ENCODE results near the gene CTNNA2.

CTNNA2 gene

DNA sequence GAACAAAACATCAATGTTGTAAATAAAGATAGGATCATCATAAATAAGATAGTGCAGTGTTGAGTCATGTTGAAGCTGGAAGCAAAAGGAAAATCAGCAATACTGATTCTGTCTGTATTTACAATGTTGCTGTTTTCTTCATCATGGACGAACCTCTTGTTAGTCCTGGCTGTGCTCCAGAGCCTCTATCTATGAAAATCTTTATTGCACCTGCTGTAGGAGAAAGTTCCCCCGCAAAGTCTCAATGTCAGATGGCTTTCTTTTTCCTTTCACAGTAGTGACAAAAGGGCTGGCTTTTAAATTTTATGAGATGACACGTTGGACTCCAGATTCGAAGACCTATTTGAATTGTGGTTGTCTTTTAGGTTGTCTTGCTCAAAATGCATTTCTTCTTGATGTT is 890.2 kb downstream of the CTNNA2 start:
- DNase-seq (ENCODE audit: low read depth) = no peak

DNA sequence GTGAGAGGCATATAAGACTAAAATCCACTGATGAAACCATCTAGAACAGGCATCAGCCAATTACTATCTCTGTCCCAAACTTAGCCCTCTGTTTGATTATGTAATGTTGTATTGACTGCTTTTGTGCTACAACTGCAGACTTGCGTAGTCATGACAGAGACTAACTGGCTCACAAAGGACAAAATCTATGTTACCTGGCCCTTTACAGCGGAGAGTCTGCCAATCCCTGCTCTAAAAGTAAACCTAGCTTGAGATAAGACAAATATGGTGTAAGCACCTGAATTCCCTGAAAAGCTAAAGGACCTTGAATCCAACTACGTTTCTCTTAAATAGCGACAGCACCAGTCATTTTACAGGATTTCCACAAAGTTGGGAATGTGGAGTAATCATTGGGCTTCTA is 894.5 kb downstream of the CTNNA2 start:
- DNase-seq (ENCODE audit: low read depth) = no peak

DNA sequence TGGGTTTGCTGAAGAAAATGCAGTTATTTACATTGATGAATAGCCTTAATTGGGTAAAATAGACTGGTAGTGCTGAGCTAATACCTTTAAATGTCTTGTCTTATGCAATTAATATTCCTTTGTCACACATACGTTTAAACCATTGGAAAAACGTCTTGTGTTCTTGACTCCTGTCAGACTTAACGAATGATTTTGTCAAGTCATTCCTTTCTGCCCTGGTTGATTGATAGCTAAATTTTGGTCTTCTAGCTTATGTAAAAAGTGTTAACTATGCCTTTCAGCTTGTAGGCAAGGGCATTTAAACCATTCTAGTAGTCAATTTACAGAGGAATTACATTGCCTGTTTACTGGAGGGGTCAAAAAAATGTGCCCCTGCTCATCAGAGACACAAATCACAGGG is 897.5 kb downstream of the CTNNA2 start:
- no peak for DNase-seq (ENCODE audit: low read depth)

DNA sequence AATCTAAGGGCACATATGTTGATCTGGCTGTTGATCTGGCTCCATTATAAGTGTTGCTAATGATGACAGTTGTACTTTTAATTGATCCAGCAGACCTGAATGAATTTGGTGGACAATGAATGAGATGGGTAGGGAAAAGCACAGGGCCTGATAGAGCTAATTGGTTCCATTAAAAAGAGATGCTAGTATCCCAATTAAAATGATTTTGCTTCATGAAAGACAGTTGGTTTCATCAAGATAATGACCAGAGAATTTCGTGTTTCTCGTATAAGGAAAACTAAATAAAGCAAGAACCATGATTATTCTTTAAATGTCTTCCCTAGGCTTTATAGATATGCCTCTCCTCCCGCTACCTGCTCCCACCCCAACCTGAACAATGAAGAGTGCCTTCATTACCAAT is 900.3 kb downstream of the CTNNA2 start:
- DNase-seq (ENCODE audit: low read depth) = no peak

DNA sequence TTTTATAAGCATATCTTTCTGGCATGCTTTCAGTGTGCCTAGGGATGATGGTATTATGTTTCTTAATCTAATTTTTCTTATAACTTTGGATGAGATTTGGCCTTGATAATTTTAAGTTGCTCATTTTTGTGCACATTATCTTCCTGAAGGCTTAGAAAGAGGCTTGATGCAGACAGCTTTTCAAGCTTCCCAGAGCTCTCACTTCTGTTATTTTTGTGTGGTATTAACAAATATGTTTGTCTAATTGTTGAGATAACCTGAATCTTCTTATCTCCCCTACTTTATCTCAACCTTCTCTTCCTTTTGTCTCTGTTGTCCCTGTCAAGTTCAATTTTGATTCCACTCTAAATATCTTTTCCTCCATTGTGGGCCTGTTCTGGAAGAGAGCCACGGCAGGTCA is 904.9 kb downstream of the CTNNA2 start:
- no peak for DNase-seq (ENCODE audit: low read depth)

DNA sequence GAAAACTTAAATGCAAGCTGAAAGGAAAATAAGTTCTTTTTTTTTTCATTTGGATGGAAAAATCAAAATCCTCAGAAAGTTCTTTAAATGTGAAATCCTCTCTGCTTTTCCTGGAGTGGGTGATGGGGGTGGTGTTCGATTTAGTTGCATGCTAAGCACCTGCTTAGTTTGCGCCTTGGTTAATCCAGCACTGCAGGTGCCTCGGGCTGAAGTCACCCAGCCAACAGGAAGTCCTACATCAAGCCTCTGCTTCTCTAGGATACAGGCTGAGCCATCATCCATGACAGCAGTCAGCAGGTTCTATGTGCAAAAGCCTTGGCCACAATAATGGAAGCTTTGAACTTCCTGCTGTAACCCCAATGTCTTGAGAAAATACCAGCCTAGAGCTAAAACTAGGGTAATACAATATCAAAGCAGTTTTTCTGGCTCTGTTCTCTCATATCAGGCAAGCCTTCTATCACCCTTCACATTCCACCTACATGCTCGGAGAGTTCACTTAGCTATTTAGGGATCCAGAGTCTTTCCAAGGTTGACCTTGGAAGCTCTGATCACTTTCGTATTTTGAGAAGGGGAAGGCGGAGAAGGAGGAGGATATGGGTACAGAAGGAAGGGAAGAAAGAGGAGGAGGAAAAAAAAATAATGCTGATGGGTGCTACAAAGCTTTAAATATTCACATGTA is 907.8 kb downstream of the CTNNA2 start:
- DNase-seq (ENCODE audit: low read depth) = no peak

DNA sequence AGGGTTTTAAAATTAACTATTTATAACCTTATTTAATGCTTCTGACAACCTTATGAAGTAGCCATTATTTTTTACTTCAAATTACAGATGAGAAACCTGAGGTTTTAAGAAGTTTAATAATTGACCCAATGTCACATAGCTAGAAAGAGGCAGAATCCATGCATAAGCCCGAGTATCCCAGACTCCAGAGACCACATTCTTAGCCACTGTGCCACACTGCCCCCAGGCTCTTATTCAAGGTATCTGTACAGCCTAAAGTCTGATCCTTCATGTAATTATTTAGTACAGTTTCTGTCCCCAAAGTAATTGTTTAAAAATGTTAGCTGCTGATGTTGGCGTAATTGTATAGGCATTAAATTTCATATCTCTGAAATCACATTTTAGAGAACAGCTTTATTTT is 916.4 kb downstream of the CTNNA2 start:
- no peak for DNase-seq (ENCODE audit: low read depth)

DNA sequence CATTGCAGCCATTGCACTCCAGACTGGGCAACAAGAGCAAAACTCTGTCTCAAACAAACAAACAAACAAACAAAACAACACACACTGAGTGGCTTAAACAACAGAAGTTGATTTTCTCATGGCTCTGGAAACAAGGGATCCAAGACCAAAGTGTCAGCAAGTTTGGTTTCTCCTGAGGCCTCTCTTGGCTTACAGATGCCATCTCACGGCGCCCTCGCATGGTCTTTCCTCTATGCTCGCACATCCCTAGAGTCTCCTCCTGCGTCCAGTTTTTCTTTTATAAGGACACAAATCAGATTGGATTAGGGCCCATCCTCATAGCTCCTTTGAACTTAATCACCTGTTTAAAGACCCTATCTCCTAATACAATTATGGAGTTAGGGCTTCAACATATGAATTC is 925.1 kb downstream of the CTNNA2 start:
- no peak for DNase-seq (ENCODE audit: low read depth)

DNA sequence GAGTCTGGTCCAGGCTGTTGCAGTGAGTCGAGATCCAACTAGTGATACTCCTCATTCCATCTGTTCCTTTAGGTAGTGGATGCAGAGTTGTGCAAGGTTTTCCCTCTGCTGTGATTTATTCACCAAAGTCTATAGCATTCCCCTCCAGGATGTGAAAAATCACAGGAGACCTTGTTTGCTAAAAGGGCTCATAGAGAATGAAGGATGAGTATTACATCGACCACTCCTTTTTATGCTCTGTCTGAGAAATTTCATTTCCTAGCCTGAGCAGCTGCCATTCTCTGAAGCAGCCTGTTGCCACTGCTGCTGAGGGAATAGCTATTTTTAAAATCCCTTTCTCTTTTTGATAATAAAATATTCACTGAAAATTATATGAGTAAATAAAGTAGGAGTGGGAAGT is 925.8 kb downstream of the CTNNA2 start:
- no peak for DNase-seq (ENCODE audit: low read depth)

DNA sequence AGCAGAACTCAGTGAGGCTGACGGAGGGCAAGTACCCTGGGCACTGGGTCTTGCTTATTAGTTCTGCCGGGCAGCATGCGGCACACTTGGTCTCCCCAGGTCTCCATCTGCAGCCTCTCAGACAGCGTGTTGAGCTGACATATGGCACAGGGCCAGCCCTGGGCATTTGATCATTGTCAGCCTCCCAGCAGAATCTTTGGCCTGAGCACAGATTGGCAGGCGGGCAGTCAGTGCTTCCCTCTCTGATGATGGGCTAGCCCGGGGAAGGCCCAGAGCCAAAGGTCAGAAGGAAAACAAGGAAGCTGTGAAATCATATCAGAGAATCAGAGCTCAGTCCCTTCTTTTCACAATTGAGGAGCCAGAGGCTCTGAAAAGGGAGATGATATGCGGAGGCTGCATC is 941.8 kb downstream of the CTNNA2 start:
- DNase-seq (ENCODE audit: low read depth) = no peak

DNA sequence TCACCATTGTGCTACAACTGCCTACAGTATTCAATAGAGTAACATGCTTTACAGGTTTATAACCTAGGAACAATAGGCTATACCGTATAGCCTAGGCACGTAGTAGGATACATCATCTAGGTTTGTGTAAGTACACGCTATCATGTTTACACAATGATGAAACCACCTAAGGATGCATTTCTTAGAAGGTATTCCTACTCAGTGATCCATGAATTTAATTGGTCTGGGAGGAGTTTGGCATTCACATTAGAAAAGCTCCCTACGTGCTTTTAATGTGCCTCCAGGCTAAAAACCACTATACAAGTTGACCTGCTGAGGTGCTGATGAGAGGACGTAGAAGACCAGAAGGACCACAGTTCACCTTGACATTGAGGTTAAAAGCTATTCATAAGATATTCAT is 946.2 kb downstream of the CTNNA2 start:
- DNase-seq (ENCODE audit: low read depth) = no peak

DNA sequence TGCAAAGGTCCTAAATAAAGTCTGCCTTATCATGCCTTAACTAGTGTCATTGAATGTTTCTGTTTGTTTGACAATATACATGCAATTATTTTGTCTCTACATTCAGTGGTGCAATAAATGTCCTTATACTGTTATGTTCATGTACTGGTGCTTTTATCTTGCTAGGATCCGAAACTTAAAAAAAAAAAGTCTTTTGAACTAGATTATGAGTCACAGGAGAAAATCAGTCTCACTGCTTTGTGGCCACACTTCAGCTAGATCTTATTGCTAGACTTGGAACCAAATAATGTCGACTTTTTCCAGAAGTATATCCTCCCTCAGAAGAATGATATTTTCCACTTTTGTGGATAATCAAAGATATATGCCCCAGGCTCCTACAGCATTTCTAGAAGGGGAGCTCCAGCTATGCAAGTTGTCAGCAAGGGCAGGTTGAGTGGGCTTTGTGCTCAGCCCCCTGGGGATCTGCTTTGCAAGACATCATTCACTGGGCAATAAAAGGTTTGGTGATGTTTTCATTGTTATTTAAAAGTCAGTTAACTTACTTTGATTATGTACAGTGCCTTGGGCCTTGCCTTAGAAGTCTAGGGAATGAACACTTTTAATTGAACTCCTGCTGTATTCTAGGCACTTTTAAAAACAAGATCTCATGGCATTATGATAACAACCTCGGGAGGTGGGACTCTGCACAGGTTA is 948.8 kb downstream of the CTNNA2 start:
- no peak for DNase-seq (ENCODE audit: low read depth)

DNA sequence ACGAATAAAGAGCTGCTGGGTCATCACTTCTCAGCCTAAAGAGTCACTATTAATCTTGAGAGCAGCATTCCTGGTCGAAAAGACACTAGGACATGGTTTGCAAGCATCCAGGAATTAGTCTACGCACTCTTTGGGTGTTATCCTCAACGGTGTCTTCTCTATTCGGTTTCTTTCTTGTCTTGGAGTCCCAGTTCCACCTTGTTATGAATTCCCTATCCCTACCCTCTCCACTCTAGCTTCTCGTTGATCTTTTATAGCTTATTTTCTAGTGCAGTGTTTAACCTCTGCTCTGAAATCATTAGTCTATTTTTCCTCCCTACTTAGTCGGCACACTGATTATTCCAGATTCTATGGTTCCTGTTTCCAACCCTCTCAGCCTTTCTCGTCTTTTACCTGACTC is 949.8 kb downstream of the CTNNA2 start:
- no peak for DNase-seq (ENCODE audit: low read depth)

DNA sequence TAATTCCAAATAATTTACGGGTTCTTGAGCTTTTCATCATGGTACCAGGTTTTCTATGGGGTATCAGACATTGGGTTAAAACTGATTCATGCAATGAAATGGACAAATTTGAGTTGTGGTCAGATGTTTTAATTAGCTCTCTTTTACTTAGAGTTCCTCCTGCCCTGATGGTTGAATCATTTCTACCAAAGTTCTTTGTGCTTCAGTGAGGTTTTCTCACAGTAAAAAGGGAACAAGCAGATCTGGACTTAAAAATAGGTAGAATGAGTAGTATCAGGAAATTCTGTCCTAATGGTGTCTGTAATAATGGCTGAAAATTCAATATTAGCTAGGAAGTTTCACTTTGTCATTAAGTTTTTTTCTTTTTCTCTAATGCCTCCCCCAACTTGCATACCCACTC is 951.4 kb downstream of the CTNNA2 start:
- DNase-seq (ENCODE audit: low read depth) = no peak

DNA sequence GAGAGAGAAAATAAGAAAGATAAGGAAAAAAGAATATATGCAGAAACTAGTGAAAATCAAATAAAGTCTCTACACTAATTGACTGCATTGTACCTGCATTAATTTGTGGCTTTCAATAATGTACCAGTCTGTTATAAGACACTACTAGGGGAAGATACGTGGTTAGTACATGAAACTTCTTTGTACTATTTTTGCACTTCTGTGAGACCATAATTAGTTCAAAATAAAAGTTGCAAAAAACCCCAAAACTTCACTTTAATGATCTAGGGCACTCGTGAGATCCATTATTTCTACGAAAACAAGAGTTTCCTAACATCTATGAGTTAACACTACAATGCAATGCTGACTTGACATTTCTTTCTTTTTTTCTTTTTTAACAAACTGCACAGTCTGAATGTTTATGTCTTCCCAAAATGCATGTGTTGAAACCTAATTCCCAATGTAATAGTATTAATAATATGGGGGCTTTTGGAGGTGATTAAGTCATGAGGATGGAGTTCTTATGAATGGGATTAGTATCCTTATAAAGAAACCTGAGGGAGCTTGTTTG is 954.5 kb downstream of the CTNNA2 start:
- no peak for DNase-seq (ENCODE audit: low read depth)

DNA sequence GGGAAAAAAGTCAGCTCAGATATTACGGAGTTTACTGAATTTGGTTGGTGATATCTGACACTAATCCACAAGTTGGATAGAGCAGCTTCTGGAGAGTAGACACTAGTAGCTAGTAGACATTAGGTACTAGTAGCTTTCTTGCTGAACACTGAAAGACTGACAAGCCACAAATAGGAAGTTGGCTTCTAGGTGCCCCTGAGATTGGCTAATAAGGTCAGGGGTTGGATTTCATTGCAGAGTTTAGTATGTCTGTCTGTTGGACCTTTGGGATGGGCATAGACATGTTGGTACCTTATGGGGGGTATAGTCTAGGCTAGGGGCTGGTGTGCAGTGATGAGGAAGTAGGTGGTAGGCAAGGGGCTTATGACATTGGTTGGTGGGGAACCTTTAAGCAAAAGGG is 956.6 kb downstream of the CTNNA2 start:
- no peak for DNase-seq (ENCODE audit: low read depth)

DNA sequence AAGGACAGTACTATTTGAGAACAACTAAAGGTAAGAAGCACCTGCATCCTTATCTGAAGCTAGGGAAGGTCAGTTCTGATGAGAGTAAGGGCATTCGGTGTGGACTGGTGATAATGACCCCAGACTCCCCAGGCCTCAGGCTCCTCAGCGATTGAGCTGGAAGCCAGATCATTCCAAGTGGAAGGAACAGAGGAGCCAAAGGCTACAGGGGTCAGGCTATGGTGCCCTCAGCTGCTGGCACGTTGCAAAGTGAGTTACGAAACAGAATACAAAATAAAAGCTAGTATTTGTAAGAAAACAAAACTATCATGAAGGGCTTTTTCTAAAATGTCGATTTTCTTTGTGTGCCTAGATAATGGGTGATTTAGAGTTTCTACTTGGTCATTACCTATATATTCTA is 960.2 kb downstream of the CTNNA2 start:
- no peak for DNase-seq (ENCODE audit: low read depth)

DNA sequence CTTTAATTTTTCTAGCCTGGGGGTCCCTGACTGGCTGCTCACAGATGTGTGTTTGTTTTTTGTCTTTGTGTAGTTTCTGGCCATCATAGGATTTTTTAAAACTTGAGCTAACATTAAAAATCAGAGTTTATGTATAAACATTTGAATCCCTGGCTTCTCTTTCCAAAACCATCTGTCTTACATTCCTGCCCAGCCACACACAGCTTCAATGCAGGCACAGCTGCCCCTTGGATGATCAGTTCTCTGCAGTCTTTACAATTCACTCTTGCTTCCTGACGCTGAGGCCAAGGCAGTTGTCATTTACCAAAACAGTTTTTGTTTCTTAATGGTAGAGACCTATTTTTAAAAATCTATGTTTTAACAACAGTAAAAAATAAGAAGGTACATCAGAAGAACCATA is 960.9 kb downstream of the CTNNA2 start:
- DNase-seq (ENCODE audit: low read depth) = no peak

DNA sequence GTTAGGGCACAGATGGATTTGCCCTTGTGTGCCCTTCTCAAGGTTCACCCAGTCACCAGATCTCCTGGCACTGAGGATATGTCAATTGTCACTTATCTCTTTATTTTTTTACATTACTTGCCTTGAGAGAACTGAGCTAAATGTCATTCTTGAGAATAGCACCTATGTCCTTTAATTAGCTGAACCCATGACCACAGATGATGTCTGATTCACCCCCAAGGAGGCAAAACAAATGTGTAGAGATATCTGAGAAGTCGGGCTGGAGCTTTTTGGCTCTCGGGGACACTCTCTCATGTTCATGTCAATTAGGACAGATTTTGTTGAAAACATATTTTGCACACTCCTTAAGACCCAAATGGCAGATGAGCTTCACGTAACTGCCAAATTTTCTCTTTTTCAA is 963.1 kb downstream of the CTNNA2 start:
- DNase-seq (ENCODE audit: low read depth) = no peak

DNA sequence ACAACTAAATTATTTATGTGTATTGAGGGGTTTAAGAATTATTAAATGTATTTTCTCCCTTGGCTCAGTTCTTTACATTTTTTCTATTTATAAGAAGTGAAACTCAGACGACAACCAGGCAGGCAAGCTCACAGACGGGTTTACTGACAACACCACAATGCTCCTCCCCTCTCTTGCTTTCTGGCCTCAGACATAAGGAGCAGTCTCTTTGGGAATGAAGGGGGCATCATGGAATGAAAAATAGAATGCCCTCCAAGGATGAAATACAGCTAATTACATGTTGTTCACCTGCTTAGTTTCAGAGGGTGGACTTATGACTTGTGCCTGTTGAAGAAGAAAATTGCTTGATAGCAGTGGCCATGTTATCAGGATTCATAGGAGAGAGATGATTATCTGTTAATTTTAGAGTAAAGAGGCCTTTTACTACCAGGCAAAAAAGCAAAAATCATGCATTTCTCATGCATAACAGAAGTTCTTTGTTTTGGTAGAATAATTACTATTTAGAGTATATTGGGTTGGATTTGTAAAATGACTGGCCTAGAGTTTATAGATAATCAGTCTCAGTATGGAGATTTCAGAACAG is 963.8 kb downstream of the CTNNA2 start:
- DNase-seq (ENCODE audit: low read depth) = no peak

DNA sequence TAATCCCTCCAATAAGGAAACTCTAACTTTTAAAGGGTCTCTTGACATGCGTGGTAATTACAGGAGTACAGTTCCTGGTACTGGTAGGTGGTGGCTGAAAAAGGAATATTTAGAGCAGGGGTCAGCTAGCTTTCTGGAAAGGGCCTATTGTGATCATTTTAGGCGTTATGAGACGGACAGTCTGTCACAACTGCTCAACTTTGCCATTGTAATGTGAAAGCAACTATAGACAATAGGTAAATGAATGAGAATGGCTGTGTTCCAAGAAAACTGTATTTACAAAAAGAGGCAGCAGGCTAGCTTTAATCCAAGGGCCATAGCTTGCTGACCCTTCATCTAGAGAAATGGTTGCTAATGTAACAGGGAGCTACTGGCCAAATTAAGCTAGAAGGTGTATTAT is 969.4 kb downstream of the CTNNA2 start:
- DNase-seq (ENCODE audit: low read depth) = no peak

DNA sequence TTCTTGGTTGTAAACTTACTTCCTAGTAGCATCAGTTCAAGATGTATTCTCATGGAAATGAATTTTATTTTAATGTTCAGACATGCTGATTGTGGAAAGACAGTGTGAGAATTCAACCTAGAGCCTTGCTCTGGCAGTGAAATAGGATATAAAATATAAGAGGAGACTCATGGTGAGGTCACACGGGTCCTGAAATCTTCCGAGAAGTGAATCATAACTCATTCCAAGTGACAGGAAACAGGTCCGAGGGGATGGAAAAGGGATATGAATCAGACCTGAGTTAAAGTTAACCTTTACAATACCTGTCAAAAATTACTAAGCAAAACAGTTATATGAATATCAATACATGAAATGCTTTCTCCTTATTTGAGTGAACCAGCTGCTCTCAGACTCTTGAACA is 976.9 kb downstream of the CTNNA2 start:
- peak; percentile 77 for DNase-seq (ENCODE audit: low read depth)

DNA sequence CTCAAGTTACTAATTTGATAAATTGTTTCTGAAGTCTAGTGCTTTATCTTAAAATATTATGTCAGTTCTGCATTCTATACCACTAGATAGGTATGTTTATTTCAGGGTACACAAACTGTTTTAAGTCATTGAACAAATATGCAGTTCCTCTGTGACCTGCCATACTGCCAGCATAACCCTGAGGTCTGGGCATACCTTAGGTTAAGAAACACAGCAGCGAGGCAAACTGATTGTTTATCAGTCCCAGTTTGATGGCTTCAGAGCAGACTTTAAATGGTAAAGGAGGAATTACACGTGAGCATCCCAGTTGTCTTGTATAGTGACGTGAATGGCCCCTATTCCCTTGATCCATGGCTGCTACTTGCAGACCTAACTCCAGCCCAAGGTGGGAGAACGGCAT is 978.1 kb downstream of the CTNNA2 start:
- DNase-seq (ENCODE audit: low read depth) = no peak

DNA sequence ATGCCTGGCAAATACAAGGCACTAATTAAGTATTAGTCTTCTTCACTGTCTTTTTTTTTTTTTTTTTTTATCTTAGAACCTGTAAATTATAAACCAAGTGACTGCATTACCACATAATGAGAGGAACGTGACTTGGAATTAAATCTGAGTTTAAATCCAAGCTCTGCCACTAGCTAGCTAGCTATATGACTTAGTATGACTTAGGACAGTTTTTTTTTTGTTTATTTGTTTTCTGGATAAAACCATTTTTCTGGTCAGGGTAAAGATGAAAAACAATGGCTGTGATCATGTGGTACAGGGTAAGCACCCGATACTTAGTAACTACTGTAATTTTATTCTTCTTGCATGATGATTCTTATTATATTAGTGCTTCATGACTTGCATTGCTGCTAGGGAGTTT is 983.5 kb downstream of the CTNNA2 start:
- DNase-seq (ENCODE audit: low read depth) = no peak
